NCI-H128 (cell line): Measurements from ENCODE around the gene HMCN2.
"Not testable (repeated sequence)": the region's sequence is repeated elsewhere in the genome, so short reads cannot be mapped to it uniquely, and the experiment has no call there.

Source experiments
- DNase-seq: peaks from one replicate; lab custom pipeline; 2025; ENCODE audit not compliant: unreplicated experiment; lab: John Stamatoyannopoulos, UW

Gene HMCN2

GRCh38 chr9:130330202-130330862 is 64.8 kb downstream of the HMCN2 start:
- DNase-seq = no peak

GRCh38 chr9:130331061-130331460 is 65.5 kb downstream of the HMCN2 start:
- DNase-seq = no peak

- no peak for DNase-seq
Measured at GRCh38 chr9:130331573-130331972, 66.0 kb downstream of the HMCN2 start.

GRCh38 chr9:130332384-130332926 is 66.9 kb downstream of the HMCN2 start:
- DNase-seq = no peak

- no peak for DNase-seq
Measured at GRCh38 chr9:130333041-130333711, 67.6 kb downstream of the HMCN2 start.

- no peak for DNase-seq
Measured at GRCh38 chr9:130333712-130334062, 68.1 kb downstream of the HMCN2 start.

GRCh38 chr9:130334915-130335314 is 69.4 kb downstream of the HMCN2 start:
- no peak for DNase-seq

- DNase-seq = no peak
Measured at GRCh38 chr9:130336027-130336610, 70.6 kb downstream of the HMCN2 start.

GRCh38 chr9:130336885-130337284 is 71.3 kb downstream of the HMCN2 start:
- no peak for DNase-seq

GRCh38 chr9:130337318-130337717 is 71.8 kb downstream of the HMCN2 start:
- DNase-seq = no peak

- no peak for DNase-seq
Measured at GRCh38 chr9:130337784-130338380, 72.3 kb downstream of the HMCN2 start.

GRCh38 chr9:130338891-130339290 is 73.3 kb downstream of the HMCN2 start:
- DNase-seq = not testable (repeated sequence)

GRCh38 chr9:130339306-130339705 is 73.7 kb downstream of the HMCN2 start:
- no peak for DNase-seq

GRCh38 chr9:130340011-130340410 is 74.5 kb downstream of the HMCN2 start:
- DNase-seq = no peak

GRCh38 chr9:130340557-130340956 is 75.0 kb downstream of the HMCN2 start:
- DNase-seq = not testable (repeated sequence)

GRCh38 chr9:130341128-130341527 is 75.6 kb downstream of the HMCN2 start:
- no peak for DNase-seq

- no peak for DNase-seq
Measured at GRCh38 chr9:130341839-130342713, 76.5 kb downstream of the HMCN2 start.

- no peak for DNase-seq
Measured at GRCh38 chr9:130342714-130343085, 77.1 kb downstream of the HMCN2 start.

GRCh38 chr9:130343445-130343918 is 77.9 kb downstream of the HMCN2 start:
- DNase-seq = no peak

- no peak for DNase-seq
Measured at GRCh38 chr9:130344366-130344765, 78.8 kb downstream of the HMCN2 start.
